BLaER1 treated with 17β-estradiol and CSF1 and Interleukin-3, amounts not matched to agents 10 nM and 100 nM (cell line): Measurements from ENCODE around the gene GNB1L.

Experiments
- H3K27ac ChIP-seq, 11 experiments: shearing (Covaris generic); formaldehyde crosslinking; 2 replicates each; pipeline ENCODE4 v1.8.1; 2022
- H3K27me3 ChIP-seq, 11 experiments: shearing (Covaris generic); formaldehyde crosslinking; 2 replicates each; pipeline ENCODE4 v1.8.1; 2022
- H3K36me3 ChIP-seq, 11 experiments: shearing (Covaris generic); formaldehyde crosslinking; 2 replicates each; pipeline ENCODE4 v1.8.1; 2022
- H3K4me1 ChIP-seq, 10 experiments: shearing (Covaris generic); formaldehyde crosslinking; 2 replicates each; pipeline ENCODE4 v1.8.1; 2022
- H3K4me2 ChIP-seq, 11 experiments: shearing (Covaris generic); formaldehyde crosslinking; 2 replicates each; pipeline ENCODE4 v1.8.1; 2022
- H3K4me3 ChIP-seq, 10 experiments: shearing (Covaris generic); formaldehyde crosslinking; 2 replicates each; pipeline ENCODE4 v1.8.1; 2022
- H3K9ac ChIP-seq, 11 experiments: shearing (Covaris generic); formaldehyde crosslinking; 2 replicates each; pipeline ENCODE4 v1.8.1; 2022
- H3K9me3 ChIP-seq, 11 experiments: shearing (Covaris generic); formaldehyde crosslinking; replicated peaks in 1 of 11; 2 replicates each; pipeline ENCODE4 v1.8.1; 2022
- H4K20me1 ChIP-seq, 11 experiments: shearing (Covaris generic); formaldehyde crosslinking; 2 replicates each; pipeline ENCODE4 v1.8.1; 2022
- Cebpa-rat ChIP-seq, 11 experiments: shearing (Covaris generic); IDR thresholded peaks; 2 replicates each; pipeline ENCODE4 v1.8.1; 2022

GNB1L gene

DNA sequence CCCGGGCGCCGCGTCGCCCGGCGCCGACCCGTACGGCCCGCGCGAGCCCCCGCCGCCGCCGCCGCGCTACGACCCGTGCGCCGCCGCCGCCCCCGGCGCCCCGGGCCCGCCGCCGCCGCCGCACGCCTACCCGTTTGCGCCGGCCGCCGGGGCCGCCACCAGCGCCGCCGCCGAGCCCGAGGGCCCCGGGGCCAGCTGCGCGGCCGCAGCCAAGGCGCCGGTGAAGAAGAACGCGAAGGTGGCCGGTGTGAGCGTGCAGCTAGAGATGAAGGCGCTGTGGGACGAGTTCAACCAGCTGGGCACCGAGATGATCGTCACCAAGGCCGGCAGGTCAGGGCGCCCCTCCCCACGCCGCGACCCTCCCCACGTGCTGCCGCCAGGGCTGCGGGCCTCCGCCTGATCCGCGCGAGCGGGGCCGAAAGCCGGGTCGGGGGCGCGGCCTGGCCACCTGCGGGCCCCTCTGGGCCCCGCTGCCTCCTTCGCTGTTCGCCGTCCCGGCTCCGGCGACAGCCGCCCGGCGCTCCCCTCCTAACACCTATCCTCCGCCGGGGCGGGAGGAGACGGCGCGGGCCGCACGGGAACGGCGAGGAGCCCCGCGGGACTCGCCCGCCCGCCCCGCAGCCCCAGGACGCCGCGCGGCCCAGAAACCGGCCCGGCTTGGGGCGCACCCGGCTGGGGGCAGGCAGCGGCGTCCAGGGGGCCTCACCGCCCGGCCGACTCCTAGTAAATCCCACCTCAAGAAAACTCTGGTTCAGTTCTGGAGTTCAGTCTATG, 93.5 kb downstream of the GNB1L start:
- H3K9ac ChIP-seq: no peak overlapping the region
- H3K4me3 ChIP-seq: peak overlapping the region in 6 of 10 experiments; percentile 9 to 53 (median 31); a peak in 6 of 20 replicates
- peak overlapping the region in 10 of 11 experiments; percentile 28 to 85 (median 45); a peak in 14 of 22 replicates for H3K4me2 ChIP-seq
- peaks cover 99 to 100% (median 100%) of the 10 kb centered on the region in 11 experiments for H3K27me3 ChIP-seq
- no peak for TF ChIP-seq Cebpa-rat (IDR thresholded peaks at IDR 0.05)
- no peaks in the 10 kb centered on the region for H3K9me3 ChIP-seq
- no peak overlapping the region for H3K27ac ChIP-seq
- peaks cover 21 to 41% (median 30%) of the 10 kb centered on the region in 10 experiments; a peak in 19 of 20 replicates for H3K4me1 ChIP-seq
- H3K36me3 ChIP-seq: no peaks in the 10 kb centered on the region
- H4K20me1 ChIP-seq: peaks cover 0 to 95% (median 77%) of the 10 kb centered on the region in 11 experiments; a peak in 17 of 22 replicates

DNA sequence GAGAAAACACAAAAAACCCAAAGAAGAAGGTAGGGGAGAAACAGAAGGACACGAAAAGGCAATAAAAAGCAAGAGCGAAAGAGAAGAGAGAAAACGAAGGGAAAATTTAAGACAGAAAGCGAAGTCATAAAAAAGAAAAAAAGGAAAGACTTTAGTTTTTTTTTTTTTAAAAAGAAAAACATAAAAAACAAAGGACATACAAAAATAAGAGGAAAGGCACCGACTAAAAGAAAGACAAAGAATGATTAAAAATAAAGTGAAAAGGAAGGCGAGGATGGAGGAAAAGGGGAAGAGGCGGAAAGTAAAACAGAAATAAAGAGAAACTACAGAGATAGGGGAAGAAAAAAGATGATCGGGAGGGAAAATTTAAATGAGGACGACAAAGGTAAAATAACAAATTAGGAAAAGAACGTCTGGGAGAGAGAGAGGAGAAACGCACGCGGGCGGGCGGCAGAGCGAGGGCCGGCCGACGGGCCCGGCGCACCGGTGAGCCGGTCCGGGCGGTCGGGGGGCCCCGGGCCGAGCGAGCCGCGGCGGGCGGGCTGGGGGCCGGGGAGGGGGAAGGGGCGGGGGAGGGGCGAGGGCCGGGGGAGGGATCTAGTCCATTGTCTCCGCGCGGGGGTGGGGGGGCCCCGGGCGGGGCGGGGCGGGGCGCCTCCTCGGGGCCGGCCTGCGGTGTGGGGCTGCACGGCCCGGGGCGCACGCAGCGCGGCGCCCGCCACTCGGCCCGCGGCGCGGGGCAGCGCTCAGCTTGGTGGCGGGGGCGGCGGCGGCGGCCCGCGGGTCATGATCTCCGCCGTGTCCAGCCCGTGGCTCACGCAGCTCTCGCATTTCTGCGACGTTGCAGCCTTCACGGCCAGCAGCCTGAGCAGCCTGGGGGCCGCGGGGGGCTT, 94.4 kb downstream of the GNB1L start, which contains the start of gene TBX1:
Gene TBX1 (plus strand): TSS at position 721 of the 893 bp plus-strand sequence. CDS start 66 bp downstream, at position 787.
- no peak within 1 kb of the TSS for H3K27ac ChIP-seq
- peaks cover 99 to 100% (median 100%) of the 10 kb centered on the region in 11 experiments for H3K27me3 ChIP-seq
- peaks cover 12 to 34% (median 24%) of the 10 kb centered on the region in 10 experiments; a peak in 19 of 20 replicates for H3K4me1 ChIP-seq
- H3K9me3 ChIP-seq: no peaks in the 10 kb centered on the region
- H4K20me1 ChIP-seq: peaks cover 0 to 95% (median 77%) of the 10 kb centered on the region in 11 experiments; a peak in 17 of 22 replicates
- no peaks in the 10 kb centered on the region for H3K36me3 ChIP-seq
- H3K9ac ChIP-seq: no peak within 1 kb of the TSS
- peak within 1 kb of the TSS; percentile 28 to 85 (median 46); a peak in 16 of 22 replicates for H3K4me2 ChIP-seq
- no peak for TF ChIP-seq Cebpa-rat (IDR thresholded peaks at IDR 0.05)
- H3K4me3 ChIP-seq: peak within 1 kb of the TSS in 6 of 10 experiments; percentile 9 to 53 (median 31); a peak in 6 of 20 replicates

DNA sequence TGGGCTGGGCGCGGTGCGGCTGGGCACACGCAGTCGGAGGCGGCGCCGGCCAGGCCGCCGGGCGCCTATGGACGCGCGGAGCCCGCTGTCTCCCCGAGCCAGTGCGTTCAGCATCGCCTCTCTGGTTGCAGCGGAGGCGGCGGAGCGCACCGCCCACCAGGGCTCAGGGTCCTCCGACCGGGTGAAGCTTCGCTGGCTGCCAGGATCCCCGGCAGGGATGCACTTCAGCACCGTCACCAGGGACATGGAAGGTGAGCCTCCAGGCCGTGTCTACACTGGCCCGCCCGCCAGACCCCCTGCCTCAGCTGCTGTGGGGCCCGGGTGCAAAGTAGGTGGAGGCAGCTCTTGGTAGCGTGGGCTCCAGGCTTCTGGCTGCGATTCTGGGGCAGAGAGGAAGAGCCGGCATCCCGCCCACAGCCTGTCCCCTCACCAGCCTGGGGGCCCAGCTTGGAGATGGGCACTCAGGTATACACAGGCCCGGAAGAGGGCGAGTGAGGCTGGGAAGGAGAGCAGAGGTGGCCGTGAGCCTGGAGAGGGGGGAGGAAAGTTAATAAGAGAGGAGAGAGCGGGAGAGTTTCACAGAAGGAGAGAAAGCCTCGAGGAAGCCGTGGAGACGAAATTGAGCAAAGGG, 95.1 kb downstream of the GNB1L start:
- Histone ChIP-seq H3K27ac (no peak overlapping the region), H3K4me1 (peaks cover 7 to 31% (median 22%) of the 10 kb centered on the region in 10 experiments; a peak in 18 of 20 replicates), H3K9ac (no peak overlapping the region), H3K36me3 (no peaks in the 10 kb centered on the region), H3K27me3 (peaks cover 99 to 100% (median 100%) of the 10 kb centered on the region in 11 experiments), H4K20me1 (peaks cover 0 to 94% (median 74%) of the 10 kb centered on the region in 11 experiments; a peak in 17 of 22 replicates), H3K9me3 (no peaks in the 10 kb centered on the region), H3K4me2 (peak overlapping the region in 1 of 11 experiments; percentile 69; a peak in 2 of 22 replicates), H3K4me3 (no peak overlapping the region)
- no peak for TF ChIP-seq Cebpa-rat (IDR thresholded peaks at IDR 0.05)

DNA sequence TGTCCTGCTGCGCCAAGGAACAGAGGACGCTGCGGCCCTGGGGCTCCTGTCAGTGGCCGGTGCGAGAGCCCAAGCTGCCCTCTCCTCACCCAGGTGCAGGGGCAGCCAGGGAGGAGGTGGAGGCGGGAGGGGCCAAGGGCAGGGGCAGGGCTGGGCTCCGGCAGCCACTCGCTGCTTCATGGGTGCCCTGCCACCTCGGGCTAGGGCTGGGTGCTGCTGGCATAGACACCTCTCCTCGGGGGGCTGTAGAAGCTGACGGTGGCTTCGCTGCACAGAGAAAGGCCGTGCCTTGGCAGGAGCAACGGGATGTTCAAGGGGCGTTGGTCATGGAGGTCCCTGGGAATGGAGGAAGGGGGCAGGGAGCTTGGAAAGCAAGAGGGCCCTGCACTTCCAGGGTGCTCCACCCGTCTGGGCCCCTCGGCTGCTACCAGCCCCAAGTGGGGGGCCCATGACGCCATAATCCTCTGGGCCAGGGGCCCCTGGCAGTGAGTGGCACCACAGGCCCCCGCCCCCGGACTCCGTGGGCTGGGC, 95.7 kb downstream of the GNB1L start:
- TF ChIP-seq Cebpa-rat (IDR thresholded peaks at IDR 0.05): no peak
- Histone ChIP-seq H3K27ac (no peak overlapping the region), H3K4me3 (no peak overlapping the region), H3K4me1 (peaks cover 7 to 31% (median 22%) of the 10 kb centered on the region in 10 experiments; a peak in 18 of 20 replicates), H3K9me3 (no peaks in the 10 kb centered on the region), H3K4me2 (no peak overlapping the region), H4K20me1 (peaks cover 0 to 94% (median 74%) of the 10 kb centered on the region in 11 experiments; a peak in 17 of 22 replicates), H3K27me3 (peaks cover 99 to 100% (median 100%) of the 10 kb centered on the region in 11 experiments), H3K36me3 (no peaks in the 10 kb centered on the region), H3K9ac (no peak overlapping the region)

DNA sequence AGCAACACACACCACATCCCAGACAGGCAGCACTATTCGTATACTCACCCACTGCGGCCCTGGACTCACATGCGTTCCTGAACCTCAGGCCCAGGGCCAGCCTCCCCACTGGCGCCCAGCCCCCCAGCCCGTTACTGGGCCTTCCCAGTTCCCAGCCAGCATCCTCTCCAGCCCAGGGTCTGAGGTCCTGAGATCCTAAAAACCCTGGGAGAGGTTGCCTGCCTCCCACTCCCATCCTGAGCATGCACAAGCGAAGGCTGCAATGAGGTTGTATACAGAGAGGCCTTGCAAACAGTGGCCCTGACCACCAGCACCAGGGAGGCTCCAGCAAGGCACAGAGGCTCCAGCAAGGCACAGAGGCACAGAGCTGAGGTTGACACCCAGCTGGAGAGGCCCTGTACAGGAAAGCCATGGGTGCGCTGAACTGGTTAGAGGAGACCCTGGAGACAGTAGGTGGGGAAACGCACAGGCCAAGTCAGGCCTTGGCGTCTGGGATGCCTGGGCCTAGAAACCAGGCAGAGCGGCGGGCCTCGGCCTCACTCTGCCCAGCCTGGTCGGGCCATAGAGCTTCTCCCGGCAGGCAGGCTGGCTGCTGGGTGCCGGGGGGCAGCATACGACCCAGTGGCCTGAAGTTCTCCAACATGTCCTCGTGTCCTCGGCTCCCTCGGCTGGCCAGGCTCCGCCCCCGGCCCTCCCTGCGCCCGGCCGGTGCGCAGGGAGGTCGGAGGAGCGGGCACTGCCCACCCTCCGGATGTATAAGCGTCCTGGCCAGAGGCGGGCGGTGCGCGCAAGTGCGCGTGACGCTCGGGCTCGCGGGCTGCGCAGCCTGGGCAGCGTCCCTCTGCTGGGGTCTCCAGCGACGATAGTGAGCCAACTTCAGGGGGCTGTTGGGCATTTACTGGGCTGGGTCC, 96.4 kb downstream of the GNB1L start:
- no peak overlapping the region; a peak in 1 of 22 replicates for H3K4me2 ChIP-seq
- H4K20me1 ChIP-seq: peaks cover 0 to 93% (median 77%) of the 10 kb centered on the region in 11 experiments; a peak in 17 of 22 replicates
- no peaks in the 10 kb centered on the region for H3K36me3 ChIP-seq
- H3K27me3 ChIP-seq: peaks cover 99 to 100% (median 100%) of the 10 kb centered on the region in 11 experiments
- no peak overlapping the region for H3K9ac ChIP-seq
- no peak for TF ChIP-seq Cebpa-rat (IDR thresholded peaks at IDR 0.05)
- H3K4me1 ChIP-seq: peaks cover 7 to 31% (median 22%) of the 10 kb centered on the region in 10 experiments; a peak in 18 of 20 replicates
- no peak overlapping the region for H3K27ac ChIP-seq
- H3K9me3 ChIP-seq: no peaks in the 10 kb centered on the region
- no peak overlapping the region for H3K4me3 ChIP-seq

DNA sequence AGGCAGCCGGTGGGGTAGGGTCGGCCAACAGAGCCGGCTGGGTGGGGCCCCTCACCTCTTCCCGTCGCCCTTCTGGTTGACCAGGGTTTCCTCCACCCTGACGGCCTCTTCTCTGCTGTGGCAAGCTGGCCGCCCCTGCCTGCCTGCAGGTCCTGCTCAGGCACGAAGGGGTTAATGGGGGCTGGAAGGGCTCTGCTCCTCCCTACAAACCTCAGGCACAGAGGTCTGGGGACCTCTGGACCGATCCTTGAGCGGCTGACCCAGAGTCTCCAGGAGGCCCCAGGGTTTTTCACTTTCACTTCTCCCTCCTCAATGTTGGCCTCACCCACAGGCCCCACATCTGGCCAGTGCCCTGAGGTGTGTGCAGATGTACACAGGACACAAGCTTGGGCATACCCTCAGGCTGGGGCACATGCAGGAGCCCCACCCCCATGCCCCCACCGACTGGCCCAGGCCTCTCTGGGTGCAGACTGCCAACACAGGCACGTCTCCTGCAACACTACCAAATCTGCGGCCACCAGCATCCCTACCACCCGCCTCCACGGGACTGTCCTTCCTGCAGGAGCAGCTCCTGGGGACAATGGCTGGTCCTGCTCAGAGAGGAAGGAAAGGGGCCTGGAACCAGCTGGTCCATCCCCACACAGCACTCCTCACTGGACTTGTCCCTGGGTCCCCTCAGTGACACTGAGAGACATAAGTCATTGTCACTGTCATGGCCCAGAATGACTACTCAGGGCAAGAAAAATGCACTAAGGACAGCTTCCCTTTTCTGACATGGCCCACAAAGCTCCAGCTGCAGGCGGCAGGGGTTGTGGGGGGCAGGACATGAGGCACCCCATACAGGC, 97.3 kb downstream of the GNB1L start:
- peaks cover 0 to 90% (median 69%) of the 10 kb centered on the region in 11 experiments; a peak in 17 of 22 replicates for H4K20me1 ChIP-seq
- H3K36me3 ChIP-seq: no peaks in the 10 kb centered on the region
- H3K9ac ChIP-seq: no peak overlapping the region
- H3K4me2 ChIP-seq: peak overlapping the region; percentile 47 to 91 (median 64); a peak in 21 of 22 replicates
- H3K4me3 ChIP-seq: peak overlapping the region in 8 of 10 experiments; percentile 18 to 51 (median 34); a peak in 10 of 20 replicates
- peaks cover 7 to 31% (median 22%) of the 10 kb centered on the region in 10 experiments; a peak in 18 of 20 replicates for H3K4me1 ChIP-seq
- H3K27me3 ChIP-seq: peaks cover 99 to 100% (median 100%) of the 10 kb centered on the region in 11 experiments
- no peaks in the 10 kb centered on the region for H3K9me3 ChIP-seq
- no peak overlapping the region for H3K27ac ChIP-seq
- no peak for TF ChIP-seq Cebpa-rat (IDR thresholded peaks at IDR 0.05)
